CD4-positive, alpha-beta T cell (primary cell): ENCODE results near the gene CCDC73. TPM values are rescaled to one million over a fixed set of nuclear protein-coding genes. Genes with fewer than 3 reads are reported as not detected.

Experiments used
- ATAC-seq: fragments of 200-7000 bp; cut with Tn5 transposase; one replicate; pipeline ENCODE4 v1.10.0; 2022; ENCODE audit warnings: mild to moderate bottlenecking; ENCODE audit not compliant: poor library complexity
- CTCF ChIA-PET: fragments of 350-600 bp; sonication (Branson Sonifier 250); formaldehyde crosslinking; loops from one replicate; lab custom pipeline; 2021; ENCODE audit warnings: antibody characterized with exemption, inconsistent platforms; lab: Charles Lee
- POLR2A ChIA-PET: fragments of 350-600 bp; sonication (Branson Sonifier 250); formaldehyde crosslinking; loops from one replicate; lab custom pipeline; 2021; ENCODE audit warnings: antibody characterized with exemption, inconsistent platforms; lab: Charles Lee
- DNase-seq, 14 experiments: peaks; one replicate each; pipeline ENCODE4 v3.0.0-alpha.2; 2013 to 2020; ENCODE audit warnings: mixed read lengths in 2 of 14
- H3K27ac ChIP-seq, 2 donors: one replicate each; pipeline versions ENCODE4 v1.5.1 to v1.7.0; 2013; ENCODE audit warnings: low read length in 2 of 2, low read depth in 1 of 2, mild to moderate bottlenecking in 1 of 2
- H3K27me3 ChIP-seq, 2 experiments: 1 replicate in 1 of 2; 2 replicates in 1 of 2; pipeline versions ENCODE4 v1.6.1 to v1.7.0; 2013; ENCODE audit warnings: low read length in 2 of 2, control low read depth in 1 of 2, mild to moderate bottlenecking in 1 of 2, moderate library complexity in 1 of 2; ENCODE audit not compliant: insufficient read depth in 2 of 2, control insufficient read depth in 1 of 2
- H3K36me3 ChIP-seq: one replicate; pipeline ENCODE4 v1.6.1; 2013; ENCODE audit warnings: low read length, control low read depth; ENCODE audit not compliant: insufficient read depth
- H3K4me1 ChIP-seq: one replicate; pipeline ENCODE4 v1.6.1; 2013; ENCODE audit warnings: low read length, control low read depth; ENCODE audit not compliant: insufficient read depth
- H3K4me3 ChIP-seq: one replicate; pipeline ENCODE4 v1.5.1; 2013; ENCODE audit warnings: mild to moderate bottlenecking, low read length, moderate library complexity
- H3K9me3 ChIP-seq, 2 experiments: 1 replicate in 1 of 2; 2 replicates in 1 of 2; pipeline versions ENCODE4 v1.6.1 to v1.7.0; 2013; ENCODE audit warnings: low read length in 2 of 2, mild to moderate bottlenecking in 2 of 2, control low read depth in 1 of 2, moderate library complexity in 1 of 2; ENCODE audit not compliant: control insufficient read depth in 1 of 2, insufficient read depth in 1 of 2
- H3K27ac Mint-ChIP-seq: one replicate; pipeline ENCODE4 v1.8.0; 2020; ENCODE audit warnings: mixed read lengths
- H3K27me3 Mint-ChIP-seq: one replicate; pipeline ENCODE4 v1.8.0; 2021; ENCODE audit warnings: mixed read lengths
- H3K36me3 Mint-ChIP-seq: one replicate; pipeline ENCODE4 v1.8.0; 2021; ENCODE audit warnings: low read depth, mixed read lengths
- H3K4me1 Mint-ChIP-seq: one replicate; pipeline ENCODE4 v1.8.0; 2021; ENCODE audit warnings: low read depth, mixed read lengths
- H3K4me3 Mint-ChIP-seq: one replicate; pipeline ENCODE4 v1.8.0; 2020; ENCODE audit warnings: mild to moderate bottlenecking, mixed read lengths
- H3K9me3 Mint-ChIP-seq: one replicate; pipeline ENCODE4 v1.8.0; 2020; ENCODE audit warnings: mixed read lengths
- CTCF ChIP-seq: fragments of 200-600 bp; IDR thresholded peaks from one replicate; pipeline ENCODE4 v1.8.0; 2022; ENCODE audit warnings: antibody characterized with exemption, mild to moderate bottlenecking
- intact Hi-C, 2 experiments: fragments of 100-400 bp; cut with DNase I in 1 of 2; cut with micrococcal nuclease in 1 of 2; formaldehyde crosslinking; loops; one replicate each; pipeline versions ENCODE4 v1.15.1 to v1.9.0; 2023 to 2025; cut with DNase I, micrococcal nuclease
- total RNA-seq, 174 experiments: library from RNA in 2 of 174; stranded (reverse) in 2 of 174; gene quantifications; one replicate each; pipeline ENCODE4 v1.2.3 and lab custom pipeline; 2021 to 2026

Gene CCDC73
- total RNA-seq, 2 experiments from 2014 or later: not detected

- Mint-ChIP-seq H3K27me3 (peaks cover 13% of the 10 kb centered on the region), H3K36me3 (no peaks in the 10 kb centered on the region), H3K27ac (no peak overlapping the region), H3K4me3 (no peak overlapping the region), H3K4me1 (no peaks in the 10 kb centered on the region), H3K9me3 (peaks cover 2% of the 10 kb centered on the region)
- Histone ChIP-seq H3K4me3 (no peak overlapping the region), H3K36me3 (no peaks in the 10 kb centered on the region), H3K27me3 (no peaks in the 10 kb centered on the region), H3K9me3 (peaks cover 0 to 4% of the 10 kb centered on the region in 2 experiments), H3K27ac (no peak overlapping the region), H3K4me1 (no peaks in the 10 kb centered on the region)
- ATAC-seq: no peak
- no peak for TF ChIP-seq CTCF
- intact Hi-C loops: no loop called here
- ChIA-PET POLR2A (no interaction called here), CTCF (no interaction called here)
- DNase-seq: no peak
Measured at GRCh38 chr11:32821517-32821916, 27.1 kb upstream of the CCDC73 start.

- peaks cover 2% of the 10 kb centered on the region for H3K9me3 Mint-ChIP-seq
Measured at GRCh38 chr11:32820497-32820896, 26.0 kb upstream of the CCDC73 start.

GRCh38 chr11:32819187-32819586 is 24.7 kb upstream of the CCDC73 start:
- no peak for ATAC-seq
- H3K27me3 ChIP-seq: no peaks in the 10 kb centered on the region
- no peaks in the 10 kb centered on the region for H3K4me1 ChIP-seq
- no peak overlapping the region for H3K27ac ChIP-seq
- intact Hi-C loops: no loop called here
- peaks cover 0 to 4% of the 10 kb centered on the region in 2 experiments for H3K9me3 ChIP-seq
- H3K36me3 ChIP-seq: no peaks in the 10 kb centered on the region
- ChIA-PET POLR2A (no interaction called here), CTCF (no interaction called here)
- Mint-ChIP-seq H3K36me3 (no peaks in the 10 kb centered on the region), H3K9me3 (peaks cover 2% of the 10 kb centered on the region), H3K4me3 (no peak overlapping the region), H3K4me1 (no peaks in the 10 kb centered on the region), H3K27ac (no peak overlapping the region), H3K27me3 (peaks cover 13% of the 10 kb centered on the region)
- no peak for TF ChIP-seq CTCF
- no peak for DNase-seq
- no peak overlapping the region for H3K4me3 ChIP-seq

More at GRCh38 chr11:32820497-32820896, 26.0 kb upstream of the CCDC73 start:
- H3K4me1 Mint-ChIP-seq: no peaks in the 10 kb centered on the region
- intact Hi-C loops: no loop called here
- H3K27ac Mint-ChIP-seq: no peak overlapping the region
- DNase-seq (no peak), ATAC-seq (no peak)
- no peak for TF ChIP-seq CTCF
- peaks cover 13% of the 10 kb centered on the region for H3K27me3 Mint-ChIP-seq
- Histone ChIP-seq H3K36me3 (no peaks in the 10 kb centered on the region), H3K27me3 (no peaks in the 10 kb centered on the region), H3K4me1 (no peaks in the 10 kb centered on the region), H3K27ac (no peak overlapping the region), H3K9me3 (peaks cover 0 to 4% of the 10 kb centered on the region in 2 experiments), H3K4me3 (no peak overlapping the region)
- H3K4me3 Mint-ChIP-seq: no peak overlapping the region
- H3K36me3 Mint-ChIP-seq: no peaks in the 10 kb centered on the region
- ChIA-PET POLR2A (no interaction called here), CTCF (no interaction called here)
